ENCODE results near the gene KRTAP10-12.
"Not testable (repeated sequence)": the region's sequence is repeated elsewhere in the genome, so short reads cannot be mapped to it uniquely, and the experiment has no call there.

KRTAP10-12 gene

GRCh38 chr21:44697172-44697810 lies at the start of gene KRTAP10-12:
Gene KRTAP10-12, plus strand, starts transcription at chr21:44697172. Its CDS starts 30 bp downstream, at chr21:44697202.
- FAIRE-seq: not testable (repeated sequence)

GRCh38 chr21:44647222-44647552 lies 49.8 kb upstream of the KRTAP10-12 start:
- no peak for FAIRE-seq

- FAIRE-seq: no peak
Measured at GRCh38 chr21:44648557-44649311, 48.2 kb upstream of the KRTAP10-12 start.

- no peak for FAIRE-seq
Measured at GRCh38 chr21:44649521-44650100, 47.4 kb upstream of the KRTAP10-12 start.

GRCh38 chr21:44650265-44650972 lies 46.6 kb upstream of the KRTAP10-12 start:
- no peak for FAIRE-seq

- FAIRE-seq: no peak
Measured at GRCh38 chr21:44650973-44651675, 45.8 kb upstream of the KRTAP10-12 start.

- FAIRE-seq: no peak
Measured at GRCh38 chr21:44653123-44653522, 43.8 kb upstream of the KRTAP10-12 start.

GRCh38 chr21:44653656-44654575 lies 43.1 kb upstream of the KRTAP10-12 start:
- FAIRE-seq: no peak

- no peak for FAIRE-seq
Measured at GRCh38 chr21:44654576-44655175, 42.3 kb upstream of the KRTAP10-12 start, which contains the start of gene KRTAP12-4. Gene KRTAP12-4, minus strand, starts transcription at chr21:44654659. Its CDS starts 45 bp downstream, at chr21:44654614.

GRCh38 chr21:44656868-44657267 lies 40.1 kb upstream of the KRTAP10-12 start:
- no peak for FAIRE-seq

- no peak for FAIRE-seq
Measured at GRCh38 chr21:44657635-44658540, 39.1 kb upstream of the KRTAP10-12 start, which contains the start of gene KRTAP12-3. Gene KRTAP12-3, plus strand, starts transcription at chr21:44657932. Its CDS starts 48 bp downstream, at chr21:44657980.

- FAIRE-seq: no peak
Measured at GRCh38 chr21:44658541-44658910, 38.4 kb upstream of the KRTAP10-12 start.

- no peak for FAIRE-seq
Measured at GRCh38 chr21:44658913-44659595, 37.9 kb upstream of the KRTAP10-12 start.

GRCh38 chr21:44661567-44661966 lies 35.4 kb upstream of the KRTAP10-12 start:
- not testable (repeated sequence) for FAIRE-seq

- no peak for FAIRE-seq
Measured at GRCh38 chr21:44664691-44665090, 32.3 kb upstream of the KRTAP10-12 start.

GRCh38 chr21:44666401-44667320 lies 30.3 kb upstream of the KRTAP10-12 start, which contains the start of gene KRTAP12-2:
Gene KRTAP12-2, minus strand, starts transcription at chr21:44666927. Its CDS starts 41 bp downstream, at chr21:44666886.
- FAIRE-seq: no peak

GRCh38 chr21:44667612-44668011 lies 29.4 kb upstream of the KRTAP10-12 start:
- no peak for FAIRE-seq
